ENCODE data around the gene ANO10. TPM values are rescaled to one million over a fixed set of nuclear protein-coding genes. Genes with fewer than 3 reads are reported as not detected.
"Not testable (repeated sequence)": the region's sequence is repeated elsewhere in the genome, so short reads cannot be mapped to it uniquely, and the experiment has no call there.

Gene ANO10
- 8.5 and 8.9 TPM in 2 replicates for total RNA-seq (2014; rRNA removed; shearing (Covaris generic))

- peak; percentile 95 to 96 for DNase-seq
- peak within 1 kb of the TSS; percentile 89 for H3K4me3 ChIP-seq
- H3K27ac ChIP-seq, result peak within 1 kb of the TSS; percentile 49
- H3K36me3 ChIP-seq, result no peaks in the 10 kb centered on the region
- H3K27me3 ChIP-seq, result no peaks in the 10 kb centered on the region
- no peaks in the 10 kb centered on the region for H3K4me1 ChIP-seq
- no peaks in the 10 kb centered on the region for H3K9me3 ChIP-seq (replicated peaks)
These were observed at the start of gene ANO10 for GRCh38 chr3:43621656-43622432. Gene ANO10, minus strand, starts transcription at chr3:43622011. Its CDS starts 16,159 bp downstream, at chr3:43605852.

GRCh38 chr3:43670635-43671522 lies 49.1 kb upstream of the ANO10 start:
- Histone ChIP-seq H3K4me1 (no peaks in the 10 kb centered on the region), H3K4me3 (no peak overlapping the region), H3K9me3 (replicated peaks) (no peaks in the 10 kb centered on the region), H3K27me3 (no peaks in the 10 kb centered on the region), H3K27ac (no peak overlapping the region), H3K36me3 (no peaks in the 10 kb centered on the region)
- DNase-seq, result no peak

- not testable (repeated sequence) for H3K27ac ChIP-seq; H3K27me3 ChIP-seq; H3K36me3 ChIP-seq; H3K4me1 ChIP-seq; H3K9me3 ChIP-seq (replicated peaks); DNase-seq; H3K4me3 ChIP-seq
These were observed 43.2 kb upstream of the ANO10 start for GRCh38 chr3:43665011-43665410.

- H3K27ac ChIP-seq; H3K4me1 ChIP-seq; H3K9me3 ChIP-seq (replicated peaks); DNase-seq; H3K27me3 ChIP-seq; H3K4me3 ChIP-seq; H3K36me3 ChIP-seq: not testable (repeated sequence)
These were observed 39.6 kb upstream of the ANO10 start for GRCh38 chr3:43661376-43661775.

GRCh38 chr3:43659250-43659880 lies 37.6 kb upstream of the ANO10 start:
- Histone ChIP-seq H3K27me3 (no peaks in the 10 kb centered on the region), H3K4me1 (no peaks in the 10 kb centered on the region), H3K9me3 (replicated peaks) (no peaks in the 10 kb centered on the region), H3K27ac (no peak overlapping the region), H3K36me3 (no peaks in the 10 kb centered on the region), H3K4me3 (no peak overlapping the region)
- no peak for DNase-seq

- not testable (repeated sequence) for H3K4me1 ChIP-seq; H3K27ac ChIP-seq; DNase-seq; H3K36me3 ChIP-seq; H3K4me3 ChIP-seq; H3K9me3 ChIP-seq (replicated peaks); H3K27me3 ChIP-seq
These were observed 34.6 kb upstream of the ANO10 start for GRCh38 chr3:43656390-43656789.

- no peaks in the 10 kb centered on the region for H3K36me3 ChIP-seq
- H3K9me3 ChIP-seq (replicated peaks), result no peaks in the 10 kb centered on the region
- no peaks in the 10 kb centered on the region for H3K27me3 ChIP-seq
- no peak overlapping the region for H3K27ac ChIP-seq
- no peak overlapping the region for H3K4me3 ChIP-seq
- no peak for DNase-seq
- no peaks in the 10 kb centered on the region for H3K4me1 ChIP-seq
These were observed 28.5 kb upstream of the ANO10 start for GRCh38 chr3:43650345-43650744.

GRCh38 chr3:43649365-43649968 lies 27.7 kb upstream of the ANO10 start:
- Histone ChIP-seq H3K4me3 (no peak overlapping the region), H3K27me3 (no peaks in the 10 kb centered on the region), H3K27ac (no peak overlapping the region), H3K36me3 (no peaks in the 10 kb centered on the region), H3K4me1 (no peaks in the 10 kb centered on the region), H3K9me3 (replicated peaks) (no peaks in the 10 kb centered on the region)
- no peak for DNase-seq

- Histone ChIP-seq H3K4me3 (no peak overlapping the region), H3K4me1 (no peaks in the 10 kb centered on the region), H3K9me3 (replicated peaks) (no peaks in the 10 kb centered on the region), H3K27ac (no peak overlapping the region), H3K36me3 (no peaks in the 10 kb centered on the region), H3K27me3 (no peaks in the 10 kb centered on the region)
- no peak for DNase-seq
These were observed 27.1 kb upstream of the ANO10 start for GRCh38 chr3:43648957-43649356.

GRCh38 chr3:43647331-43648166 lies 25.7 kb upstream of the ANO10 start:
- DNase-seq, result no peak
- H3K4me3 ChIP-seq, result no peak overlapping the region
- H3K27me3 ChIP-seq, result no peaks in the 10 kb centered on the region
- no peaks in the 10 kb centered on the region for H3K4me1 ChIP-seq
- H3K36me3 ChIP-seq, result no peaks in the 10 kb centered on the region
- H3K27ac ChIP-seq, result no peak overlapping the region
- no peaks in the 10 kb centered on the region for H3K9me3 ChIP-seq (replicated peaks)

GRCh38 chr3:43644443-43644842 lies 22.6 kb upstream of the ANO10 start:
- Histone ChIP-seq H3K27me3 (no peaks in the 10 kb centered on the region), H3K27ac (no peak overlapping the region), H3K4me3 (no peak overlapping the region), H3K36me3 (no peaks in the 10 kb centered on the region), H3K9me3 (replicated peaks) (no peaks in the 10 kb centered on the region), H3K4me1 (no peaks in the 10 kb centered on the region)
- DNase-seq, result no peak

- 0 out of 2 replicates have a peak, but pooled peaks cover under 1% of the 10 kb centered on the region for H3K4me1 ChIP-seq
- no peaks in the 10 kb centered on the region for H3K27me3 ChIP-seq
- no peaks in the 10 kb centered on the region for H3K36me3 ChIP-seq
- H3K9me3 ChIP-seq (replicated peaks), result no peaks in the 10 kb centered on the region
- H3K4me3 ChIP-seq, result no peak overlapping the region
- no peak for DNase-seq
- no peak overlapping the region for H3K27ac ChIP-seq
These were observed 19.7 kb upstream of the ANO10 start for GRCh38 chr3:43641306-43642114.

GRCh38 chr3:43640681-43641080 lies 18.9 kb upstream of the ANO10 start:
- H3K27ac ChIP-seq, result no peak overlapping the region
- no peaks in the 10 kb centered on the region for H3K9me3 ChIP-seq (replicated peaks)
- DNase-seq, result no peak
- H3K4me1 ChIP-seq, result 0 out of 2 replicates have a peak, but pooled peaks cover 3% of the 10 kb centered on the region
- no peaks in the 10 kb centered on the region for H3K27me3 ChIP-seq
- H3K36me3 ChIP-seq, result no peaks in the 10 kb centered on the region
- no peak overlapping the region for H3K4me3 ChIP-seq

All from SJCRH30 (cell line).